ENCODE measurements around the gene NTF3. TPM values are rescaled to one million over a fixed set of nuclear protein-coding genes. Genes with fewer than 3 reads are reported as not detected.

Gene NTF3
- total RNA-seq, 1 donor, result not detected

DNA sequence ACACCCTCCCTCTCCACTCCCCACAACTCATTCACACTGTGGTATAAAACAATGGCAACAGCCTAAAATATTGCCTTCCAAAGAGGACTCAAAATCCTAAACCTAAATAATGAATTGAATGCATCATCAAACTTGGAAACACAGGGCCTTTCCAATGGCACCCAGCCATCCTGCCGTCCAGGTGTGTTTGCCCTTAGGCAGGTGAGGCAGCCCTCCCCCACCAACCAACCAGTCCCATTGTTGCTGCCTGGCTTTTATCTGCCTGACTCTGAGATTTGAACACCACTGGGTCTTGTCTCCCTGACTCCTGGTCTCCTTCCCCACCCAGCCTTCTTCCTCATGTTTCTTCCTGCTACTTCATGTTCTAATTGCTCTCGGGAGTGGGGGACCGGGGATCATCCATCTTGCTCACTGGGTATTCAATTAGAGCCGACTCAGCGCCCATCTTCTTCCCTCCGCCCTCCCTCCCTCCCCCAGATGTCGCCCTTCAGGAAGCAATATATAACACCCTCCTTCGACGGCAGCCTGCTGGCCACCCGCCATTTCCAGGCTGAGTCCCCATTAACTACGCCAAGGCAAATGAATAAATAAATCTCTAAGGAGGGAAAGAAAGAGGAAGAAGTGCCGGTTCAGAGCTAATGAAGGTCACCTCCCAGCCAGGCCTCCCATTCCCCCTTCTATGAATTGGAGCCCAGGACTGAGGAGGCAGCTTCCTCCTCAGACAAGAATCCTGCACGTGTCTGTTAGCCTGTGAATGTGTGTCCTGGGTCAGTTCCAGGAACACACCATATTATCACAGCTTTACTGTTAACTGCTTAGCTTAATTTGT is 36.3 kb upstream of the NTF3 start:
- no peak overlapping the region for H3K4me3 ChIP-seq (ENCODE audit: low read depth, low read length)
- DNase-seq (ENCODE audit: low read depth), result no peak

GRCh38 chr12:5396541-5396940 is 35.4 kb upstream of the NTF3 start:
- DNase-seq (ENCODE audit: low read depth), result no peak
- TF ChIP-seq, protein P1, sequence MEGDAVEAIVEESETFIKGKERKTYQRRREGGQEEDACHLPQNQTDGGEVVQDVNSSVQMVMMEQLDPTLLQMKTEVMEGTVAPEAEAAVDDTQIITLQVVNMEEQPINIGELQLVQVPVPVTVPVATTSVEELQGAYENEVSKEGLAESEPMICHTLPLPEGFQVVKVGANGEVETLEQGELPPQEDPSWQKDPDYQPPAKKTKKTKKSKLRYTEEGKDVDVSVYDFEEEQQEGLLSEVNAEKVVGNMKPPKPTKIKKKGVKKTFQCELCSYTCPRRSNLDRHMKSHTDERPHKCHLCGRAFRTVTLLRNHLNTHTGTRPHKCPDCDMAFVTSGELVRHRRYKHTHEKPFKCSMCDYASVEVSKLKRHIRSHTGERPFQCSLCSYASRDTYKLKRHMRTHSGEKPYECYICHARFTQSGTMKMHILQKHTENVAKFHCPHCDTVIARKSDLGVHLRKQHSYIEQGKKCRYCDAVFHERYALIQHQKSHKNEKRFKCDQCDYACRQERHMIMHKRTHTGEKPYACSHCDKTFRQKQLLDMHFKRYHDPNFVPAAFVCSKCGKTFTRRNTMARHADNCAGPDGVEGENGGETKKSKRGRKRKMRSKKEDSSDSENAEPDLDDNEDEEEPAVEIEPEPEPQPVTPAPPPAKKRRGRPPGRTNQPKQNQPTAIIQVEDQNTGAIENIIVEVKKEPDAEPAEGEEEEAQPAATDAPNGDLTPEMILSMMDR (IDR thresholded peaks at IDR 0.05; ENCODE audit: insufficient read depth, low read length), result no peak
- no peak overlapping the region for H3K4me3 ChIP-seq (ENCODE audit: low read depth, low read length)

More for the DNA sequence above, 36.3 kb upstream of the NTF3 start:
- TF ChIP-seq, protein P1 (IDR thresholded peaks at IDR 0.05; ENCODE audit: insufficient read depth, low read length), result no peak

DNA sequence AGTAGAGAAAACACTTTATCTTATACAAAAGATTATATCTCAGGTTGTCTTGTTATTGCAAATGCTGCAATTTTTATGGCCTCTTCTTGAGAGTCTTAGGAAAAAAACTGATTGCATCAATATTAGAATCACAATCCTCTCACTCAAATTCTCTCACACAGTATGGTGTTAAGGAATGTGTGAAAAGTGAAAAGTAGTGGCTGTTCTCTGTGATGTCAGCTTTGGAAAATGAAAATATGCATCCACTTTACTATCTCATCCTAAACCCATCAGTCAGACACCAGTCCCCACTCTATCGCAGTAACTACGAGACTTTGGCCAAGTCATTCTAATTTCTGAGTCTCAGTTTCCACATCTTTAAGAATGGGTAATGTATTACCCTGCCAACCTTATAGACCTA is 32.6 kb upstream of the NTF3 start:
- DNase-seq (ENCODE audit: low read depth), result no peak
- TF ChIP-seq, protein P1 (IDR thresholded peaks at IDR 0.05; ENCODE audit: insufficient read depth, low read length), result no peak
- no peak overlapping the region for H3K4me3 ChIP-seq (ENCODE audit: low read depth, low read length)

DNA sequence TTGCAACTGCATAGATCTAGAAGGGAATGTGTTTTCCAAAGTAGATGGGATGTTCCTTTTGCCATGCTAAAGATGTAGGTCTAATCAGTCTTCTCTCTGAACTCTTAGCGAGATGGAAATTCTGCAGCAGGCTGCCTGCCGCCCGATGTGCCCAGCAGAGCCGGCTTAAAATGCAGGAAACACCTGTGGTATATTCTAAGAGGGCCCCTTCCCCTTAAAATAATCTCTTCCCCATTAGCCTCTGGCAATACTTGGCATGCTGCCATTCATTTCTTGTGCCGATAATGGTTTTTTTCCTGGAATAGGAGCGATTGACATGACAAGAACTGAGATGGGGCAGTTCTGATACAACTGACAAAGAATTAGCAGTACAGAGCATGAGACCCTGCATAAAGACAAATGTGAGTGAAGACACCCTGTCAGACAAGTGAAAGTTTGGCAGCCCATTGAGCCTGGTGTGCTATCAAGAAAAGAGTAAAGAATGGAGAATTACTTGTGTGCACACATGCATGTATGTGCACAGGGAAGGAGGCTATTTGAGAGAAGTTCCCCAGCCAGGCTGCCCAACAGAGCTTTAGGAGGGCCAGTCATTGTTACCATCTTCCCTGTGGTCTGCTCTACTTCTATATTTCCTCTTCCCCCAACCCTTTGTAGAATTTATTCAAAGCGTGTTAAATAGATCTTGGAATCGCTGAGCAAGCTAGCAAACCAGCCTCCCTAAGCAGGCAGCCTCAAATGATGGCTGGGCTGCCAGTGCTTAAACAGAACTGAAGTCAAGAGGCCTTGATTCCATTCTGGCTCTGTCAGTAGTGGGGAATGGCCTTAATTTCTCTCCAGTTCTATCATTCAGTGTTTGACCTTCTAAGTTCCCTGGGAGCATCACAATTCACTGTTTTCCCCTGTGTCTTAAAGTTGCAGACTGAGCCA is 29.6 kb upstream of the NTF3 start:
- DNase-seq (ENCODE audit: low read depth), result no peak
- H3K4me3 ChIP-seq (ENCODE audit: low read depth, low read length), result no peak overlapping the region
- TF ChIP-seq, protein P1 (IDR thresholded peaks at IDR 0.05; ENCODE audit: insufficient read depth, low read length), result no peak

GRCh38 chr12:5403411-5403810 is 28.5 kb upstream of the NTF3 start:
- no peak for DNase-seq (ENCODE audit: low read depth)
- no peak overlapping the region for H3K4me3 ChIP-seq (ENCODE audit: low read depth, low read length)
- TF ChIP-seq, protein P1 (IDR thresholded peaks at IDR 0.05; ENCODE audit: insufficient read depth, low read length), result no peak

- TF ChIP-seq, protein P1 (IDR thresholded peaks at IDR 0.05; ENCODE audit: insufficient read depth, low read length), result no peak
- DNase-seq (ENCODE audit: low read depth), result no peak
Measured at GRCh38 chr12:5407034-5407856, 24.7 kb upstream of the NTF3 start.

More at GRCh38 chr12:5407034-5407856, 24.7 kb upstream of the NTF3 start:
- H3K4me3 ChIP-seq (ENCODE audit: low read depth, low read length), result no peak overlapping the region
